Erythroblast (primary cell): Measurements from ENCODE around the gene ATXN10.
"Not testable (repeated sequence)": the region's sequence is repeated elsewhere in the genome, so short reads cannot be mapped to it uniquely, and the experiment has no call there.

Source experiments
- DNase-seq, 2 experiments: peaks; one replicate each; lab custom pipeline; 2025; lab: John Stamatoyannopoulos, UW
- GATA1 ChIP-seq: IDR thresholded peaks from 2 replicates; pipeline ENCODE4 v1.6.1; 2011; ENCODE audit warnings: low read depth, mild to moderate bottlenecking, control low read depth, low read length, moderate library complexity
- POLR2A ChIP-seq: IDR thresholded peaks from 2 replicates; pipeline ENCODE4 v1.6.1; 2011; ENCODE audit warnings: mild to moderate bottlenecking, low read length

Gene ATXN10, protein sequence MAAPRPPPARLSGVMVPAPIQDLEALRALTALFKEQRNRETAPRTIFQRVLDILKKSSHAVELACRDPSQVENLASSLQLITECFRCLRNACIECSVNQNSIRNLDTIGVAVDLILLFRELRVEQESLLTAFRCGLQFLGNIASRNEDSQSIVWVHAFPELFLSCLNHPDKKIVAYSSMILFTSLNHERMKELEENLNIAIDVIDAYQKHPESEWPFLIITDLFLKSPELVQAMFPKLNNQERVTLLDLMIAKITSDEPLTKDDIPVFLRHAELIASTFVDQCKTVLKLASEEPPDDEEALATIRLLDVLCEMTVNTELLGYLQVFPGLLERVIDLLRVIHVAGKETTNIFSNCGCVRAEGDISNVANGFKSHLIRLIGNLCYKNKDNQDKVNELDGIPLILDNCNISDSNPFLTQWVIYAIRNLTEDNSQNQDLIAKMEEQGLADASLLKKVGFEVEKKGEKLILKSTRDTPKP

DNA sequence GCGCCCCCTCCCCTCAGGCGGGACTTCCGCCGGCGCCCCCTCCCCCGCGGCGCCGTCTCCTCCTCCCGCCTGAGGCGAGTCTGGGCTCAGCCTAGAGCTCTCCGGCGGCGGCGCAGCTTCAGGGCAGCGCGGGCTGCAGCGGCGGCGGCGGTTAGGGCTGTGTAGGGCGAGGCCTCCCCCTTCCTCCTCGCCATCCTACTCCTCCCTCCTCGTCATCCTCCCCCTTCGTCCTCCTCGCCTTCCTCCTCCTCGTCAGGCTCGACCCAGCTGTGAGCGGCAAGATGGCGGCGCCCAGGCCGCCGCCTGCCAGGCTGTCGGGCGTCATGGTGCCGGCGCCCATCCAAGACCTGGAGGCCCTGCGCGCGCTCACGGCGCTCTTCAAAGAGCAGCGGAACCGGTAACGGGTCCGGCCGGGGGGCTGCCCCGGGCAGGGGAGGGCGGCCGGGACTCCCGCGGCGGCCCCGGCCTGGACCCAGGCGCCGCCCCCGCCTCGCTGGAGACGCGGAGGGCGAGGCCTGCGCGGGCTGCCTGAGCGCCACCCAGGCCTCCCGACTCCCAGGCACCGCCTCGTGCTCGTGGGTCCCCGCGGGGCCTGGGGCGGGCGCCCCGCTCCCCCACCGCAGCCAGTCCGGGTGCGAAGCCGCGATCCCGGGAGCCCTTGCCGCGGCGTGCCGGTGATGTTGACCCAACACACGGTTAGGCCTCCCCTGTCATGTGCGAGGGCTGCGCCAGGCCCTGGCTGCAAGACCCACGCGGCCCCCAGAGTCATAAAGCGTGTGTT is at the start of gene ATXN10:
Gene ATXN10, plus strand, starts transcription at position 52 of the 781 bp plus-strand sequence. Its CDS starts 230 bp downstream, at position 282.
- peak; percentile 83 to 88 for DNase-seq

DNA sequence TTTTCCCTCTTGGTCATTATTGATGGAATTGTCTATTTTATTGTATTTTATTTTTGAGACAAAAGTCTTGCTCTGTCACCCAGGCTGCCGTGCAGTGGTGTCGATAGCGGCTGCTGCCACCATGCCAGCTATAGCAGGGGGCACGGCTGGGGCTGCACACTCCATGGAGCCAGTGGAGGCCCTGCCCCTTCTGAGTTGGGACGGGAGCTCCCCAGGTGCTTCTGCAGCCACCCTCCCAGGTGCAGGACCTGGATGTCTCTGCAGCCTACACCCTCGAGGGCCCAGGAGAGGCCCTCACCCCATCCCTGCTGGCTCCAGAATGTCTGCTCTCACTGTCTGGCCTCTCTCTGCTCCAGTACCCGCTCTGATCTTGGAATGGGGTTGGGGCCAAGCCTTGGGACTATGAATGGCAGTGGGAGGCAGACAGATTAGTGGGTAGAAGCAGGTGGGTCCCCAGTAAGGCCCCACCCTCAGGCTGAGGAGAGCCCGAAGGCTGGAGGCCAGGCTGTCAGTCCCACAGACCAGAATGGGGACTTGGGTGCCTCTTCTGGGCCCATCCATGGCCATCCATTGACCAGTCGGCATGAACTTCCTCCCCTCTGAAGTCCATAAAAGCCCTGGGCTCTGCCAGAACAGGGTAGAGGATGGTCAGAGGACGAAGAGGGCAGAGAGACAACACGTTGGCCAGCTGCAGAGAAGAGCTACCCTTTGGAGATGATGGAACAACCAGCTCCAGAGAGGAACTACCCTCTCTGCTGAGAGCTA is 49.6 kb upstream of the ATXN10 start:
- no peak for DNase-seq
- no peak for TF ChIP-seq GATA1
- no peak for TF ChIP-seq POLR2A

More for the DNA sequence above, at the start of gene ATXN10:
- TF ChIP-seq GATA1 (no peak), POLR2A (peak; percentile 70)

DNA sequence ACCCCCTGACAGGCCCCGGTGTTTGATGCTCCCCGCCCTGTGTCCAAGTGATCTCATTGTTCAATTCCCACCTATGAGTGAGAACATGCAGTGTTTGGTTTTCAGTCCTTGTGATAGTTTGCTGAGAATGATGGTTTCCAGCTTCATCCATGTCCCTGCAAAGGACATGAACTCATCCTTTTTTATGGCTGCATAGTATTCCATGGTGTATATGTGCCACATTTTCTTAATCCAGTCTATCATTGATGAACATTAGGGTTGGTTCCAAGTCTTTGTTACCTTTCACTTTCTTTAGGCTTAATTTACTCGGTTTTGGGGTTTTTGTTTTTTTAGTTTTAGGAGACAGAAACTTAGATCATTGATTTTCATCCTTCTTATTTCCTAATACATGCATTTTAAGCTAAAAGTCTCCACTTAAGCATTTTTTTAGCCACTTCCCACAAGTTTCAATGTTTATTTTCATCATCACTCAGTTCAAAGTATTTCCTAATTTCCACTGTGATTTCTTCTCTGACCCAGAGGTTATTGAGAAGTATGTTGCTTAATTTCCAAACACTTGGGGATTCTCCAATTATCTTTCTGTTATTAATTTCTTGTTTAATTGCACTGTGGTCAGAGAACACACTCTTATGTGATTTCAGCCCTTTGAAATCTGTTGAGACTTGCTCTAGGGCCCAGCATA is 48.0 kb upstream of the ATXN10 start:
- not testable (repeated sequence) for DNase-seq

DNA sequence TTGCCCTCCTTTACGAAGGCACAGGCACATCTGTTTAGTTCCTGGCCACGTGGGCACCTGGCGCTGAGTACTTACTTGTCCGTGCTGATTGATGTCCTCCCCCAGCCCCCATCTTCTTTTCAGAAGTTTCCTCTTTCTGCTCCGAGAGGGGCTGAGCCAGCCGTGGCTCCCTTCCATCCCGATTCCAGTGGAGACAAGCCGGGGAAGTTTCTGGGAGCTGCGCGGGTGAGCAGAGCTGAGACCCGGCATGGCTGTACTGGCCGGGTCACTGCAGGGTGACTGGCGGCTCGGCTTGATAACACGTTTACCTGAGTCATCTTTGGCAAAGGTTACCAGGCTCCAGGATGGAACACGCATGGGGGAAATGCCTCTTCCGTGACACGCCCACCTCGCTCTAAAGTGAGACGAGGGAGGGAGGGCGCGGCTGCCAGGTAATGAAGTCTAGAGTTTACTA is 45.4 kb upstream of the ATXN10 start:
- TF ChIP-seq GATA1 (no peak), POLR2A (no peak)
- no peak for DNase-seq

DNA sequence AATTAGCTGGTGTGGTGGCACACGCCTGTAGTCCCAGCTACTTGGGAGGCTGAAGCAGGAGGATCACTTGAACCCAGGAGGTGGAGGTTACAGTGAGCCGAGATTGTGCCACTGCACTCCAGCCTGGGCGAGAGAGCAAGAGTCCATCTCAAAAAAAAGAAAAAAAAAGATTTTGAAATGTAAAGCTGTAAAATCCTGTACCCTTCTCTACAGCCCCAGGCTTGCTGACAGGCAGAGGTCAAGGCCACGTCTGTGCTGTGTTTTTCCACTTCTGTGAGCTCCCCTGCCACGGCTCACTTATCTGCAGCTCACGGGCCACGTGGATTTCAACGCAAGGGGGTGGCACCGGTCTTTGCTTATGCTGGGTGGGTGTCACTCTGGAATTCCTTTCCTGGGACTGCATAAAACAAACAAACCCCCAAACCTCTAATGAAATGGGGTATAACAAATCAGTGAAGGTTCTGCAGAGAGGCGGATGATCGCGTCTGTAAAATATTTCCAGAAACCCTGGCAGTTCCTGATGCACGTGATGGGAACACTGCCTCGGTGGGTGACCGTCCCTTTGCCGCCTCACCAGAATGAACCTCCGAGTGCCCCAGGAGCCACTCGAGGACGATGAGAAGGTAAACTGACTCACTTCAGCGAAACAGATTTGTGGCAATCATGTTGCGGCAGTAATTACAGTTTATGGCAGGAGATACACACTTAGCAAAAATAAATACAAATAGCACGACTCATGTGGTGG is 44.0 kb upstream of the ATXN10 start:
- TF ChIP-seq POLR2A (no peak), GATA1 (no peak)
- no peak for DNase-seq

DNA sequence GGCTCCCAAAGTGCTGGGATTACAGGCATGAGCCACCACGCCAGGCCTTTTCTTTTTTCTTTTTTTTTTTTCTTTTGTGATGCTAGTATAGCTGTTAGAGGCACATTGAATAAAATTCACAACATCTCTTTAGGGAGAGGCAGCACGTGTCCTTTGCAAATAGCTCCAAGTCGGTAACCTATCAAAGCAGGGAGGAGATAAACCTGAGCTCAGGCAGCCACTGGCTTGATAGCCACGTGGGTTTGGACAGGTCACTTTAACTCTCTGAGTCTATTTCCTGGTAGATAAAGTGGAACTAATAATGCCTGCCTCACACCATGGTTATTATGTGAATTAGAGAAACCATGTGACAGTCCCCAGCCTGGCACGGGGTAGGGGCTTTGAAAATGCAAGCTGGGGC is 43.1 kb upstream of the ATXN10 start:
- TF ChIP-seq GATA1 (no peak), POLR2A (no peak)
- no peak for DNase-seq

DNA sequence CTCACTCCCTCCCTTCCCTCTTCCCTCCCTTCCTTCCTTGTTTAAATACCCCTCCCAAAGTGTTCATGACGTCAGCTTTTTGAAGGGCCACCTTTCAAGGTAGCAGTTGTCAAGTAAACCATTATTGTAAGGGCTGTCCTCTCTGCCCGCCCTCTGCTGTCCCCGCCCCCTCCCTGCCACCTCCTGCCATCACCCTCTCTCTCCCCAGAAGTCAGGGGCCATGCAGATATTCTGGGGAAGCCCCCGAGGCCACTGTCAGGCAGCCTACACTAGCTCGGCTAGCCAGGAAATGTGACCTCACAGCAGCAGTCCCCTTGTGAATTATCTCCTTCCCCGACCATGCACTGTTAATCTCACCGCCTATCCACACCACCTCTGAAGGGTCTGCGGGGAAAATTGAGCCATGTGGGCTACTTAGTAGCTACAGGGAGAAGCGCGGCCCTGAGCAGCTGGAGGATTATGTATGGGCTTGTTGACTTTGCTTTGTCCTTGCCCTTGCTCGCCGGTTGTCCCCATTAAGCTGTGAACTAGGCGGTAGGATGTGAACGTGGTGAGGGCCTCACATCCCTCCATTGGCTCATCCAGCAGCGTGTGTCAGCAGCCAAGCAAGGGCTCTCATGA is 42.1 kb upstream of the ATXN10 start:
- no peak for DNase-seq
- TF ChIP-seq GATA1: no peak
- no peak for TF ChIP-seq POLR2A

DNA sequence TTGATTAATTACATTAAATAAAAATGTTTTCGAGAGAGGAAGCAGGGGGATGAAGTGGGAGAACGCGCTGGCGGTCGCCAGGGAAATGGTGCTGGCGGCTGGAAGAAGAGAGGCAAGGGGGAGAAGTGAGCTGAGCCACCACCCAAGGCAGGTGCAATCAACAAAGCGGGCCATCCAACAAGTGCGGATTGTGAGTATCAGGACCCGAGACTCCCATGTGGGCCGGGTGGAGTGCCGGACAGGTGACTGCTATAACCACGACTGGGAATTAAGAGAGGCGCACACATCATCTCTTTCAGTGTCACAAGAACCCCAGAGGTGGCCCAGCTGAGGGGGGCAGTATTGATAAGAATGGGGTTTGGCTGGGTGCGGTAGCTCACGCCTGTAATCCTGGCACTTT is 41.2 kb upstream of the ATXN10 start:
- TF ChIP-seq POLR2A (no peak), GATA1 (no peak)
- DNase-seq: no peak

DNA sequence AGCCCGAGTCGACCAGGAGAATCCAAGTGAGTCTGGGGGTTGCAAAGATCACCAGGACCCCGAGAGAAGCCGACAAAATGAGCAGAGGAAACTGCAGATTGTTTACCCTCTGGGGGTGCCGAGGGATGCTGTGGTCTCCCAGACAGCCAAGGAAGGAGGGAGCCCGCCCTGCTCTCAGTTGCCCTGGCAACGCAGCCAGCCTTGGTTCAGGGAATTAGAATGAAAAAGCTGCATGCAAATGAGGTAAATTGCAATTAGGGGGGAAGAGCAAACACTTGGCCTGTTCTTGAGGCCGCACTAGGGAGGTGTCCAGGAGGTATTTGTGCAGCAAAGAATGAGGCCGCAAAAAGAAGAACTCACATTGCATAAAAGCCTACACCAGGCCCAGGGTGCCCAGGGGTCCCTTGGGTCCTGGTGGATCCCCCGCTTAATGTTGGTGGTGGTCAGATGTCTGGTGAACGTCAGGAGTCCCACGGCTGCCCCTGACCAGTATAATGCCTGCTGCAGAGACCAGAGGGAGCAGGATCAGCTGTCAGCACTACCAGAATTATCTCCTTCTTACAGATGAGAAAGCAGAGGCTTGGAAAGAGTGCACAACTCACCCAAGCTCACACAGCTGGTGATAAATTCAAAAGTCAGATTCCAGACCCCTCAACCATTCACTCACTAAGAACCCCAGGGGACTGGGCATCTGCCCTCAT is 40.3 kb upstream of the ATXN10 start:
- no peak for DNase-seq
- TF ChIP-seq GATA1: no peak
- TF ChIP-seq POLR2A: no peak

DNA sequence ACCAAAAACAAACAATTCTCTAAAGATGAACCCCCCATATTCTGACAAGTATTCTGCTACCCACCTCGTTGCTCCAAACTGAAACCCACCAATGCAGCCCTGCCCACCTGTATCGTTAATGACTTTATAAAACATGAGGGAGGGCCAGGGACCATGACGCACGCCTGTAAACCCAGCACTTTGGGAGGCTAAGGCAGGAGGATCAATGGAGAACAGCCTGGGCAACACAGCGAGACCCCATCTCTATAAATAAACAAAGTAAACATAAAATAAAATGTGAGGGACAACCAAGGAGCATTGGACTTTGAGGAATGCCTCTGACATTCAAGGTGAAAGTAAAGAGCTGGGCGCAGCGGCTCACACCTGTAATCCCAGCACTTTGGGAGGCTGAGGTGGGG is 39.8 kb upstream of the ATXN10 start:
- DNase-seq: no peak
- TF ChIP-seq GATA1 (no peak), POLR2A (no peak)

DNA sequence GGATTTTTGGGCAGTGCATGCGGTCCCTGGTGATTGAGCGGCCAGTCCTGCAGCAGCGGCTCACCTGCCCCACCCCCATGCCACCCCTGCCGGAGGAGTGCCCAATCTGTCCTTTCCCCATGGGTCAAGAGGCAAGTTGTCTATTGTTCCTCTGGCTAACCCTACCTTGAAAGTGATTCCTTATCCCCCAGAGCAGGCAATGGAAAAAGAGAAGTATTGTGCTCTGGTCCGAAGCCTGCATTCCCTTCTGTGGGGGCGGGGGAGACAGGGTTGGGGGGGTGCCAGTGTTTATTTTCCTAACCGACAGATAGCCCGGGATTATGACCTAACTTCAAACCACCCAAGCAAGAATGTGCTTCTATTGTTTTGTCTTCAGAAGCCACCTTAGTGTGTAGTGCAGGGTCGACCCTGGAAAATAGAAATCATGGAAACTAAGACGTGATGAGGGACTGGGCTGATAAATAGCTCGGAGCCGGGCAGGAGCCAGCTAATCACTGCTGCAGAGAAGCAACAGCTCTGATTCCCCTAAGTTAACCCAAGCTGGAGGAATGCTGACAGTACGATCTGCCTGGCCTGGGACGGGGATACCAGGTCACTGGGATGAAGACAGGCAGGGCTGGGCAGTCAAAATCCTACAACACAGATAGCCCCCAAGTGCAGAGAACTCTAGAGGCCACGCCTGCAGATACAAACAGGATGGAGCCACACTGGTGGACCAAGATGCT is 38.7 kb upstream of the ATXN10 start:
- TF ChIP-seq POLR2A (no peak), GATA1 (no peak)
- DNase-seq: no peak

DNA sequence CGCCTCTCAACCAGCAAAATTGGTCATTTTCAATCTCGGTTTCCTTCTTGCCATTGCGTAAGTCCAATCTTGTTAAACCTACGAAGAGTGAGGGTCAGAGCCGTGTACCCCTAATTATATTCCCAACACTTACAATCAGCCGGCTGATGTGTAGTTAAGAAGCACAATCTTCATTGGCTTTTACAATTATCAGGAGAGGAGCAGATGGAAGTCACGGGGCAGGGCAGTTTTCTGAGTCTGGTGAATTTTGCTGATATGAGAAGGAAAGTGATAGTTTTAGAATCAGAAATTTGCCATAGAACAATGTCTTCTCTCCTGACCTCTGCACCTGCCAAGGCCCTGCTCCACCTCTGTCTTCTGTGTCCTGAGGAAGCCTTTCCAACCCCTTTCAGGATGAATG is 35.0 kb upstream of the ATXN10 start:
- DNase-seq: peak; percentile 72 to 81
- TF ChIP-seq GATA1: no peak
- TF ChIP-seq POLR2A: no peak
